Mucosa of rectum (tissue), 2 donors: ENCODE measurements around the gene ANKRD35.

Experiments
- H3K27ac ChIP-seq, 2 donors: one replicate each; pipeline ENCODE4 v1.7.0; 2013; ENCODE audit warnings: inconsistent platforms in 2 of 2, low read depth in 2 of 2, low read length in 2 of 2
- H3K27me3 ChIP-seq, 2 donors: one replicate each; pipeline ENCODE4 v1.7.0; 2013; ENCODE audit warnings: low read length in 2 of 2; ENCODE audit not compliant: control insufficient read depth in 2 of 2, insufficient read depth in 2 of 2
- H3K36me3 ChIP-seq, 2 donors: one replicate each; pipeline ENCODE4 v1.7.0; 2013; ENCODE audit warnings: low read length in 2 of 2; ENCODE audit not compliant: control insufficient read depth in 2 of 2, insufficient read depth in 2 of 2
- H3K4me1 ChIP-seq, 2 donors: one replicate each; pipeline ENCODE4 v1.7.0; 2013; ENCODE audit warnings: low read length in 2 of 2, mild to moderate bottlenecking in 1 of 2; ENCODE audit not compliant: control insufficient read depth in 2 of 2, insufficient read depth in 2 of 2
- H3K4me3 ChIP-seq, 2 donors: one replicate each; pipeline ENCODE4 v1.7.0; 2013; ENCODE audit warnings: low read length in 2 of 2
- H3K9ac ChIP-seq, 2 donors: one replicate each; pipeline ENCODE4 v1.7.0; 2013; ENCODE audit warnings: low read length in 2 of 2, low read depth in 1 of 2, mild to moderate bottlenecking in 1 of 2
- H3K9me3 ChIP-seq, 2 donors: one replicate each; pipeline ENCODE4 v1.7.0; 2013; ENCODE audit warnings: low read length in 2 of 2; ENCODE audit not compliant: control insufficient read depth in 2 of 2
- donor health status: healthy.
- donor health status: Normal muscosa, but diverticular disease.

The ANKRD35 gene

GRCh38 chr1:145918144-145918991 lies 32.7 kb upstream of the ANKRD35 start, which contains the start of gene PEX11B:
PEX11B (minus strand) TSS chr1:145918717; CDS start chr1:145918688, 29 bp downstream.
- no peaks in the 10 kb centered on the region for H3K27me3 ChIP-seq
- H3K9me3 ChIP-seq: no peaks in the 10 kb centered on the region
- H3K9ac ChIP-seq: peak within 1 kb of the TSS; percentile 85 to 95
- H3K4me1 ChIP-seq: peaks cover 20 to 22% of the 10 kb centered on the region in 2 donors
- H3K27ac ChIP-seq: peak within 1 kb of the TSS; percentile 90 to 94
- peak within 1 kb of the TSS; percentile 88 to 98 for H3K4me3 ChIP-seq
- peaks cover 0 to 18% of the 10 kb centered on the region in 2 donors for H3K36me3 ChIP-seq

DNA sequence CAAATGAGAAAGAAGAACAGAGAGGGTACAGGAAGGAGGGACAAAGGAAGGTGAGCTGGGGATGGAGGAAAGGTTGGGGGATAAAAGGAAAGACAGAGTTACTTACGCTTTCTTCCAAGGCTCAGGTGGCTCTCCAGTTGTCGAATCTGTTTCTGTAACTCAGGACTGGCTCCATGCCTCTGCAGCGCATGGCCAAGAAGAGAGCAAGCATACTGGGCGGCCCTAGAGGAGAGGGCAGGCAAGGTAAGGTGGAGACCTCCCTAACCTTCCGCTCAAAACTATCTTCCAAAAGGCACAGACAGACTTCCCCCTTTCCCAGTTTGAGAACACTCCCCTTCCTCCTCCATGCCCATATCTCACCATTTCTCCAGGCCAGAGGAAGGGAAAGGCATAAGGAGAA lies 31.9 kb upstream of the ANKRD35 start:
- Histone ChIP-seq H3K36me3 (peaks cover 0 to 18% of the 10 kb centered on the region in 2 donors), H3K4me1 (peaks cover 20 to 22% of the 10 kb centered on the region in 2 donors), H3K27me3 (no peaks in the 10 kb centered on the region), H3K27ac (peak overlapping the region in 1 of 2 donors; percentile 94), H3K4me3 (peak overlapping the region; percentile 88 to 98), H3K9ac (peak overlapping the region; percentile 85 to 95), H3K9me3 (no peaks in the 10 kb centered on the region)

GRCh38 chr1:145916745-145917144 lies 31.1 kb upstream of the ANKRD35 start:
- H3K9me3 ChIP-seq: no peaks in the 10 kb centered on the region
- no peaks in the 10 kb centered on the region for H3K27me3 ChIP-seq
- H3K27ac ChIP-seq: no peak overlapping the region
- peaks cover 20 to 22% of the 10 kb centered on the region in 2 donors for H3K4me1 ChIP-seq
- no peak overlapping the region for H3K9ac ChIP-seq
- no peak overlapping the region for H3K4me3 ChIP-seq
- peaks cover 7 to 26% of the 10 kb centered on the region in 2 donors for H3K36me3 ChIP-seq

GRCh38 chr1:145912128-145912641 lies 26.5 kb upstream of the ANKRD35 start:
- Histone ChIP-seq H3K9me3 (no peaks in the 10 kb centered on the region), H3K4me3 (no peak overlapping the region), H3K27me3 (no peaks in the 10 kb centered on the region), H3K9ac (no peak overlapping the region), H3K27ac (no peak overlapping the region), H3K36me3 (peaks cover 16 to 36% of the 10 kb centered on the region in 2 donors), H3K4me1 (peaks cover under 1 to 3% of the 10 kb centered on the region in 2 donors)

DNA sequence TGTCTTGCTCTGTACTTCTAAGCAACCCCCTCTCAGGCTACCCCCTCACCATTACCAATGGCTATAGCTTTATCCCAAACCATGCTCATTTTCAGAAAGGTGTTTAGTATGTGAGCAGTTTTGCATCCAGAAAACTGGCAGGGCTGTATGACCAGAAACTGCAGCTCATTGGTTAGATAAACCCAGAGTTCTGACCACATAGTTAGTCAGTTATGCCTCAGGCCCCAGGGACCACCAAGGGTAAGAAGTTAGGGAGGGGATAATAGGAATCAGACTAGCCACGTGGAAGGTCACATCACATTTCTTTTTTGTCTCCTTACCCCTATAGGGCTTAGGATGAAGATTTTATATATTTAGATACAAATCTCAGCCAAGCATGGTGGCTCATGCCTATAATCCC lies 23.0 kb upstream of the ANKRD35 start:
- Histone ChIP-seq H3K4me1 (no peaks in the 10 kb centered on the region), H3K4me3 (no peak overlapping the region), H3K27me3 (no peaks in the 10 kb centered on the region), H3K27ac (no peak overlapping the region), H3K9me3 (no peaks in the 10 kb centered on the region), H3K36me3 (peaks cover 16 to 20% of the 10 kb centered on the region in 2 donors), H3K9ac (no peak overlapping the region)

- Histone ChIP-seq H3K9ac (peak overlapping the region in 1 of 2 donors; percentile 32), H3K27ac (no peak overlapping the region), H3K4me3 (no peak overlapping the region), H3K4me1 (no peaks in the 10 kb centered on the region), H3K9me3 (no peaks in the 10 kb centered on the region), H3K36me3 (peaks cover 13 to 15% of the 10 kb centered on the region in 2 donors), H3K27me3 (no peaks in the 10 kb centered on the region)
These were observed 21.5 kb upstream of the ANKRD35 start for GRCh38 chr1:145906954-145907753.

- H3K4me1 ChIP-seq: no peaks in the 10 kb centered on the region
- H3K27me3 ChIP-seq: no peaks in the 10 kb centered on the region
- H3K27ac ChIP-seq: no peak overlapping the region
- H3K4me3 ChIP-seq: no peak overlapping the region
- no peaks in the 10 kb centered on the region for H3K36me3 ChIP-seq
- H3K9ac ChIP-seq: no peak overlapping the region
- H3K9me3 ChIP-seq: no peaks in the 10 kb centered on the region
These were observed 15.8 kb upstream of the ANKRD35 start for GRCh38 chr1:145901312-145902021.

DNA sequence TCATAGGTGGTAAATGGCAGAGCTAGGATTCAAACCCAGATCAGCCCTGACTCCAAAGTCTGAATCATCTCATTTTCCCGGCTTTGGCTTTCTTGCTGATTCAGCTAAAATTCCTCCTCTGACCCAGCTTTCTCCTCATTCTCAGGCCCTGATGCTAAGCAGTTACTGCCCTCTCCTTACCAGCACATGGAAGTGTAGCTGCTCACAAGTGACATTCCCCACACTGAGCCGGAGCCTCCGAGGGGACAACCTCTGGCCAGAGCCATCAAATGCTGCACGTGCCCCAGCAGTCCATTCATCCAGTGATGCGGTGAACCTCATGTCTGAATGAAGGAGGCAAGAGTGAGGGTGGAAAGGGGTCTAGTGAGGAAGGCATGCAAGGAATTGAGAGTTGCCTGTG lies 13.1 kb upstream of the ANKRD35 start:
- H3K9ac ChIP-seq: no peak overlapping the region
- no peaks in the 10 kb centered on the region for H3K36me3 ChIP-seq
- H3K27me3 ChIP-seq: no peaks in the 10 kb centered on the region
- no peak overlapping the region for H3K27ac ChIP-seq
- no peaks in the 10 kb centered on the region for H3K4me1 ChIP-seq
- H3K4me3 ChIP-seq: no peak overlapping the region
- no peaks in the 10 kb centered on the region for H3K9me3 ChIP-seq

- H3K9ac ChIP-seq: no peak overlapping the region
- H3K9me3 ChIP-seq: no peaks in the 10 kb centered on the region
- no peak overlapping the region for H3K4me3 ChIP-seq
- H3K4me1 ChIP-seq: no peaks in the 10 kb centered on the region
- no peaks in the 10 kb centered on the region for H3K27me3 ChIP-seq
- H3K27ac ChIP-seq: no peak overlapping the region
- no peaks in the 10 kb centered on the region for H3K36me3 ChIP-seq
These were observed 12.3 kb upstream of the ANKRD35 start for GRCh38 chr1:145897969-145898368.
